ENCODE measurements around the gene ATAT1. TPM values are rescaled to one million over a fixed set of nuclear protein-coding genes. Genes with fewer than 3 reads are reported as not detected.

Gene ATAT1
- total and polyA plus RNA-seq, 9 of the 15 experiments (the other 6 are each of a cell fraction or from before 2014, with no cell fraction given), result 0.65 to 5.8 (median 1.6) TPM

DNA sequence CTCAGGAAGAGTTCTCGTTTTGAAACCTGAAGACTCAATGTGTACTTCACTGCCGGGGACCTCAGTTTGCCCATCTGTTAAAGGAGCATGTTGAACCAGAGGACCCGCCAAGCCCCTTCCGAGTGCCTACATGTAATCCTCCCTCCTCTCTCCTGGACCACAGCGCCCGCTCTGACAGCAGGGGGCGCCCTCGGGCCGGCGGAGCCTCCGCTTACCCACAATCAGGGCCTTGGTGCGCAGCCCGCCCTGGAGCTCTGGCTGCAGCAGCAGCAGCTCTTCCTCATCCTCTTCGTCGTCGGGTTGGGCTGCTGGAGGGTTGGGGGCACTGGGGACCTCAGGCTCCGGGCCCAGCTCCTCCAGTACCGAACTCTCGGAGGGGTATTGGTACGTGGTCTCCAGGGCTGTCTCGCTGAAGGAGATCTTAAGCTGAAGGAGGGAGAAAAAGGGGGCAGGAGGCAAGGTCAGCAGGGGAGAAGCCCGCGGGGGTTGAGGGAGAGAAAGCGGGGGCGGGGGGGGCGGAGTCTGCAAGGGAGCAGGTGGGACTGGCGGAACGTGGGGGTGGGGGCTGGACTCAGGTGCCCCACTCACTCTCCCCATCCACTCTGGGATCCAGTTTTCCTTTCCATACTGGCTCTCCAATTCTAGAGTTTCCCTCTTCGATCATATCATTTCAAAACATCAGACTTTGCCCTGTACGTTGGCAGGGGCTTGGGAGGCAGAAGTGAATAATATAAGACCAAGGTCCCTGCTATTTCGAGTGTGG is 52.5 kb downstream of the ATAT1 start:
- in situ Hi-C loops (cut with MboI), result loop anchor here (10.0 kb wide), 2 partner anchors 46 to 406 kb away; partner anchors contain the start of gene TUBB
- BruUV-seq (replicated peaks), result no TSS peak
- FAIRE-seq (peak; percentile 84), DNase-seq (ENCODE audit: extremely low read depth in 1 of 4, low spot score in 3 of 4) (peak; percentile 81 to 95 (median 87)), ATAC-seq (peak; percentile 79)
- Histone ChIP-seq H4K20me1 (replicated peaks; ENCODE audit: control insufficient read depth, insufficient read depth, low read length) (no peaks in the 10 kb centered on the region; the same call in 1 of the 2 replicates), H3K79me2 (ENCODE audit: control insufficient read depth, insufficient read depth, low read length) (peaks cover 55% of the 10 kb centered on the region), H3K9ac (ENCODE audit: insufficient read depth in 1 of 2, low read depth in 2 of 2, low read length in 2 of 2) (peak overlapping the region; percentile 16 to 76; a peak in 3 of 4 replicates), H3K4me2 (ENCODE audit: insufficient read depth, low read length) (peak overlapping the region; percentile 64), H3K9me1 (ENCODE audit: control insufficient read depth, insufficient read depth, low read length) (no peaks in the 10 kb centered on the region), H3K4me3 (peak overlapping the region; percentile 1; the same call in 1 of the 2 replicates), H2AFZ (ENCODE audit: low read depth, low read length) (0 out of 2 replicates have a peak overlapping the region, but pooled peaks have one; percentile 22), H3K36me3 (ENCODE audit: control insufficient read depth, insufficient read depth, low read length) (peaks cover 46% of the 10 kb centered on the region), H3K27me3 (ENCODE audit: control insufficient read depth in 2 of 2, insufficient read depth in 2 of 2, low read length in 2 of 2) (no peaks in the 10 kb centered on the region), H3K9me3 (replicated peaks; ENCODE audit: control insufficient read depth, insufficient read depth, low read depth, low read length) (no peaks in the 10 kb centered on the region), H3K4me1 (replicated peaks in 1 of 2; ENCODE audit: control insufficient read depth in 2 of 2, insufficient read depth in 2 of 2, low read length in 2 of 2) (peaks cover 29 to 48% of the 10 kb centered on the region in 2 experiments), H3K27ac (ENCODE audit: extremely low read depth, low read depth, low read length) (no peak overlapping the region)
- ChIA-PET CTCF (ENCODE audit: low intra/inter-chr PET ratio) (interaction anchor here (0.5 to 6.1 kb wide), 8 partner anchors 40 to 401 kb away, joined by 3 to 92 read pairs (median 5); partner anchors contain the start of genes TUBB and VARS2), POLR2A (interaction anchor here (0.5 to 7.0 kb wide), 14 partner anchors 9 to 703 kb away, joined by 3 to 118 read pairs (median 4); partner anchors contain the start of genes MDC1 and TUBB)
- intact Hi-C loops (cut with micrococcal nuclease), result loop anchor here (1.0 to 2.0 kb wide), 3 partner anchors 43 to 198 kb away; no protein-coding TSS in a partner anchor
- WGBS (ENCODE audit: insufficient coverage, low coverage, missing lambda C conversion rate), result 9% methylated on average over 27 of the region's 31 CpGs
- TF ChIP-seq ETV5 (CRISPR knock-in tag; IDR thresholded peaks at IDR 0.05; ENCODE audit: low read depth), result no peak
- TF ChIP-seq BRCA1 (IDR thresholded peaks at IDR 0.05), result no peak
- no peak for TF ChIP-seq BRCA1 (CRISPR knock-in tag; IDR thresholded peaks at IDR 0.05)
- TF ChIP-seq ATF1 (CRISPR knock-in tag; IDR thresholded peaks at IDR 0.05), result no peak
- TF ChIP-seq ATF1 (tag; IDR thresholded peaks at IDR 0.05), result 0 out of 2 replicates have a peak, but pooled peaks have one; percentile 12
- TF ChIP-seq NFE2L1 (tag; IDR thresholded peaks at IDR 0.05; ENCODE audit: borderline replicate concordance, low read depth), result no peak
- TF ChIP-seq BCL6 (CRISPR knock-in tag; IDR thresholded peaks at IDR 0.05), result no peak
- TF ChIP-seq PHF8 (IDR thresholded peaks at IDR 0.05; ENCODE audit: borderline replicate concordance, low read length), result no peak
- no peak for TF ChIP-seq ZNF133 (CRISPR knock-in tag; IDR thresholded peaks at IDR 0.05)
- no peak for TF ChIP-seq TRIM24 (IDR thresholded peaks at IDR 0.05)
- TF ChIP-seq SP2 (IDR thresholded peaks at IDR 0.05; ENCODE audit: extremely low read depth, low read depth, low read length, poor library complexity, severe bottlenecking), result no peak
- no peak for TF ChIP-seq FUS (optimal IDR thresholded peaks at IDR 0.05; ENCODE audit: low read depth, low read length)
- TF ChIP-seq ZNF239 (CRISPR knock-in tag; IDR thresholded peaks at IDR 0.05), result peak; percentile 63
- no peak for TF ChIP-seq CBX1 (IDR thresholded peaks at IDR 0.05; ENCODE audit: low read depth)
- TF ChIP-seq ZNF589 (CRISPR knock-in tag; IDR thresholded peaks at IDR 0.05; ENCODE audit: low read depth), result no peak
- peak; percentile 49; the same call in 1 of the 2 replicates for TF ChIP-seq ZNF384 (IDR thresholded peaks at IDR 0.05; ENCODE audit: low read depth, low read length)
- TF ChIP-seq ZNF165 (CRISPR knock-in tag; IDR thresholded peaks at IDR 0.05; ENCODE audit: borderline replicate concordance), result no peak
- no peak for TF ChIP-seq PRMT5 (CRISPR knock-in tag; IDR thresholded peaks at IDR 0.05)
- TF ChIP-seq IRF2 (CRISPR knock-in tag; IDR thresholded peaks at IDR 0.05), result no peak
- no peak for TF ChIP-seq MECOM (CRISPR knock-in tag; IDR thresholded peaks at IDR 0.05)
- TF ChIP-seq ZBTB17 (CRISPR knock-in tag; IDR thresholded peaks at IDR 0.05), result no peak
- peak; percentile 48 for TF ChIP-seq CREM (IDR thresholded peaks at IDR 0.05; ENCODE audit: low read depth)
- TF ChIP-seq TAF1 (IDR thresholded peaks at IDR 0.05; ENCODE audit: control insufficient read depth, extremely low read depth, insufficient read depth, low read length, severe bottlenecking), result peak; percentile 19
- TF ChIP-seq ZNF212 (CRISPR knock-in tag; IDR thresholded peaks at IDR 0.05), result no peak
- TF ChIP-seq ETV6 (IDR thresholded peaks at IDR 0.05; ENCODE audit: borderline replicate concordance in 1 of 2, low read depth in 2 of 2, low read length in 1 of 2), result peak in 1 of 2 experiments; percentile 38; a peak in 1 of 4 replicates
- no peak for TF ChIP-seq ETV6 (CRISPR knock-in tag; IDR thresholded peaks at IDR 0.05; ENCODE audit: borderline replicate concordance)

Data from K562 (cell line).